NCI-H510A (cell line): ENCODE data around the gene SCARF2.
"Not testable (repeated sequence)": the region's sequence is repeated elsewhere in the genome, so short reads cannot be mapped to it uniquely, and the experiment has no call there.

Source experiments
- DNase-seq: peaks from one replicate; lab custom pipeline; 2025; lab: John Stamatoyannopoulos, UW

The SCARF2 gene

DNA sequence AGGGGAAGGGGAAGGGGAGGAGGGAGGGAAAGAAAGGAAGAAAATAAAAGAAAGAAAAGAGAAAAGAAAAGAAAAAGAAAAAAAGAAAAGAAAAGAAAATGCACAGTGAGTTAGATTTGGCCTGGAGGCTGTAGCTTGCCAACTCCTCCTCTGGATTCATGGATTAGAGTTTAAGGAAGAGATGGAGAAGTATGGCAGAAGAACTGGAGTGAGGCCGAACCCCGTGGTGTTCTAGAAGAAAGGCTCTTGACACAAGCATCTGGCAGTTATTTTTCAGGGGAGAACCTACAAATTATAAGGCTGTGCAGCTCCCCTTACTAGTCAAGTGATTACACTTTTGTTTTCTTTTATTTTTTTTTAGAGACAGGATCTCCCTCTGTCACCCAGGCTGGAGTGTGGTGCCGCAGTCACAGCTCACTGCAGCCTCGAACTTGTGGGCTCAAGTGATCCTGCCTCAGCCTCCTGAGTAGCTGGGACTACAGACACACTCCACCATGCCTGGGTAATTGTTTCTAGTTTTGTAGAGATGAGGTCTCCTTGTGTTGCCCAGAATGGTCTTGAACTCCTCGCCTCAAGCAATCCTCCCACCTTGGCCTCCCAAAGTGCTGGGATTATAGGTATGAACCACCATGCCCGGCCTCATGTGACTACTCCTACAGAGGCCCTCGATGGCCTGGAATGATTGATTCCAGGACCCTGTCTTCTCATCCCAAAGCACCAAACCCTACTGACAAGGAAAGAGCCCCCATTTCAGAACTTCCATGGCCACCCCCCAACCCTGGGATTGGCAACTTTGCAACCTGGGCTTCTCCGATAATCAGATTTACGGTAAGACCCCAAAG is 24.2 kb downstream of the SCARF2 start:
- no peak for DNase-seq

DNA sequence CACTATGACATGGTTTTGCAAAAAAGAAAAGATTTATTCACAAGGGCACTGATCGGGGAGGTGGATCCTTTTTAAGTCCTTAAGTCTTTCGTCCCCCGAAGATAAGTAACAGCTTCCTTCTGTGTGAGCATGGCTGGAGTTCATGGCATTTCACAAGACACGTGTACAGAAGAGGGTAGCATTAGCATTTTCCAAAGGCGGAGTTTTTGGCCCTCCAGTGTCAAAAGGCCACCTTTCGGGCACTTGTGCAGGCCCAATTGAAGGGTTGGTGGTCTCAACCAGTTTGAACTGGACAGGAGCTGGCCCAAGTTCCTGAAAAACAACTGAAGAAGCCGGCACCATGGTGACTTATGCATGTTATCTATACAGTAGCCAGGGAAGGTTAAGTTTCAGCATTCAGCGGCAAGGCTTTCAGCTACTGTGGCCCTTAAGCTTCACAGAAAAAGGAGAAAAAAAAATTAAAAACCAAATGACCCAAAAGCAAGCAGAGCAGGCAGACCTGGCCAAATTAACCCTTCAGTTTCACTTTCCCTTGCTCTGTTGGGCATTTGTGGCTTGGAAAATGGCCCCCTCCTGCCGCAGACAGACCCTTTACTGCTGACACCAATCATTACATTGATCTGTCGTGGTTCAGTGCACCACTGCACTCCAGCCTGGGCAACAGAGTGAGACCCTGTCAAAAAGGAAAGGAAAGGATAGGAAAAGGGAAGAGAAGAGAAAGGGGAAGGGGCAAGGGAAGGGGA is 25.0 kb downstream of the SCARF2 start:
- DNase-seq: no peak

DNA sequence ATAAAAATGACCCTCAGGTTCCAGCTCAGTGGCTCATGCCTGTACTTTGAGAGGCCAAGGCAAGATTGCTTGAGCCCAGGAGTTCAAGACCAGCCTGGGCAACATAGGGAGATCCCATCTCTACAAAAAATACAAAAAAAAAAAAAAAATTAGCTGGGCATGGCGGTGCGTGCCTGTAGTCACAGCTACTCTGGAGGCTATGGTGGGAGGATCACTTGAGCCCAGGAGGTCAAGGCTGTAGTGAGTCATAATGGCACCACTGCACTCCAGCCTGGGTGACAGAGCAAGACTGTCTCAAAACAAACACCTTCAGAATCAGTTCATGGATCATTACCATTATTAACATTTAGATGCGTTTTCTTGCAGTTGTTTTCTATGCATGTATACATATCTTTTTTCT is 28.2 kb downstream of the SCARF2 start:
- not testable (repeated sequence) for DNase-seq

DNA sequence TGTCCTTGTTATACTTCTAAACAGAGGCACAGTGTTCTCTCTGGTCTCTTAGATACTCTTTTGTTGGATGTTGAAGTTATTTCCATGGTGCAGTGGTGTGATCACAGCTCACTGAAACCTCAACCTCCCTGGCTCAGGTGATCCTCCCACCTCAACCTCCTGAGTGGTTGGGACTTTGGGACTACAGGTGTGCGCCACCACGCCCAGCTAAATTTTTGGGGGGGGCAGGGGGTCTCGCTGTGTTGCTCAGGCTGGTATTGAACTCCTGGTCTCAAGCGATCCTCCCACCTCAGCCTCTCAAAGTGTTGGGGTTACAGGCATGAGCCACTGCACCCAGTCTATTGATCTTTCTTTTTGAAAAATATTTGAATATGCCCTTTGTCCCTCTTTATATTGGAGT is 28.7 kb downstream of the SCARF2 start:
- no peak for DNase-seq

DNA sequence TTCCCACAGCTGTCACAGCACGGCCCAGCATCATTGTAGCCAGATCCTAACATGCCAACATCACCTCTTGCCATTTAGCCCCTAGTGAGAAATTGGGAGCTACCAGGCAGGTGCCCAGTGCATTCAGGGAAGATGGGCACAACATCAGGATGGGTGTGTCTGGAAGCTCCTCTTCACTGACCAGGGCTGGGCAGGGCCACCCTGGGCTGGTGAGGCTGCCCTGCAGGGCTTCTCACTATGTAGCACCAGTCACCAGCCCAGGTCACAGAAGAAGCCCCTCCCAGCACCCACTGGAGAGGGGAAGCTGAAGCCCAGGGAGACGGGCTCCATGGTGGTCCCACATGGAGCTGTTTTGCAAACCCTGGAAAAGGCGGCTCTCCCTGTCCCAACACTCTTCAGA is 29.8 kb downstream of the SCARF2 start:
- no peak for DNase-seq

DNA sequence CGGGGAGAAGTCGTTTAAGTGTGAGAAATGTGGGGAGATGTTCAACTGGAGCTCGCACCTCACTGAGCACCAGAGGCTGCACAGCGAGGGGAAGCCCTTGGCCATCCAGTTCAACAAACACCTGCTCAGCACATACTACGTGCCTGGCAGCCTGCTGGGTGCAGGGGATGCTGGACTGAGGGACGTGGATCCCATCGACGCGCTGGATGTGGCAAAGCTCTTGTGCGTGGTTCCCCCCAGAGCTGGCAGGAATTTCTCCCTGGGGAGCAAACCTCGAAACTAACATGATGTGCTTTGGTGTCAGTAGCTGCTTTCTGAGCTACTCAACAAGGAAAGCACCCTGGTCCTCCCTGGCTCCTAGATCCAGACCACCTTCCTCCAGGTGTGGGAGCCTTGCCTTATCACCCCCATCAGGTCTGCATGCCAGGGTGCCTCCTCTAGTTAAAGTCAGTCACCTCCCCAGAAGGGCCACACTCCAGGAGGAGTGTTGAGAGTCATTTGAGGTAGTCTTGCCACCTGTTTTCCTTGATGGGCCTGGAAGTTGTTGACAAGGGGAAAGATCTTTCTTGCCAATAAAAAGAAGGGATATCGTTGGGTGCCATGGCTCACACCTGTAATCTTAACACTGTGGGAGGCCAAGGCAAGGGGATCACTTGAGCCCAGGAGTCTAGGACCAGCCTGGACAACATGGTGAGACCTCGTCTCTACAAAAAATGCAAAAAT is 30.8 kb downstream of the SCARF2 start:
- DNase-seq: no peak

DNA sequence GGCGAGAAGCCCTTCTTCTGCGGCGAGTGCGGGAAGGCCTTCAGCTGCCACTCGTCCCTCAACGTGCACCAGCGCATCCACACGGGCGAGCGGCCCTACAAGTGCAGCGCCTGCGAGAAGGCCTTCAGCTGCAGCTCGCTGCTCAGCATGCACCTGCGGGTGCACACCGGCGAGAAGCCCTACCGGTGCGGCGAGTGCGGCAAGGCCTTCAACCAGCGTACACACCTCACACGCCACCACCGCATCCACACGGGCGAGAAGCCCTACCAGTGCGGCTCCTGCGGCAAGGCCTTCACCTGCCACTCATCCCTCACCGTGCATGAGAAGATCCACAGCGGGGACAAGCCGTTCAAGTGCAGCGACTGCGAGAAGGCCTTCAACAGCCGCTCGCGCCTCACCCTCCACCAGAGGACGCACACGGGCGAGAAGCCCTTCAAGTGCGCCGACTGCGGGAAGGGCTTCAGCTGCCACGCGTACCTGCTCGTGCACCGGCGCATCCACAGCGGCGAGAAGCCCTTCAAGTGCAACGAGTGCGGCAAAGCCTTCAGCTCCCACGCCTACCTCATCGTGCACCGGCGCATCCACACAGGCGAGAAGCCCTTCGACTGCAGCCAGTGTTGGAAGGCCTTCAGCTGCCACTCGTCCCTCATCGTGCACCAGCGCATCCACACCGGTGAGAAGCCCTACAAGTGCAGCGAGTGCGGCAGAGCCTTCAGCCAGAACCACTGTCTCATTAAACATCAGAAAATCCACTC is 31.5 kb downstream of the SCARF2 start:
- DNase-seq: no peak

DNA sequence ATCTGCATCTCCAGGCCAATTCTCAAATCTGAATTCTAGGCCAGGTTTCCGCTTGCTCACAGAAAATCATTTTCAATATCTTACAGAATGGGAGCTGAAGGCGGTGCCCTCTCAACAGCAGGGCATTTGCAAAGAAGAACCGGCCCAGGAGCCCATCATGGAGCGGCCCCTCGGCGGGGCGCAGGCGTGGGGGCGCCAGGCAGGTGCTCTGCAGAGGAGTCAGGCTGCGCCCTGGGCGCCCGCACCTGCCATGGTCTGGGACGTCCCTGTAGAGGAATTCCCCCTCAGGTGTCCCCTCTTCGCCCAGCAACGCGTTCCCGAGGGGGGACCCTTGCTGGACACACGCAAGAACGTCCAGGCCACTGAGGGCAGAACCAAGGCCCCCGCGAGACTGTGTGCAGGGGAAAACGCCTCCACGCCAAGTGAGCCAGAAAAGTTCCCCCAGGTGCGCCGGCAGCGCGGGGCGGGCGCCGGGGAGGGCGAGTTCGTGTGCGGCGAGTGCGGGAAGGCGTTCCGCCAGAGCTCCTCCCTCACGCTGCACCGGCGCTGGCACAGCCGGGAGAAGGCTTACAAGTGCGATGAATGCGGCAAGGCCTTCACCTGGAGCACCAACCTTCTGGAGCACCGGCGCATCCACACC is 32.2 kb downstream of the SCARF2 start:
- no peak for DNase-seq

DNA sequence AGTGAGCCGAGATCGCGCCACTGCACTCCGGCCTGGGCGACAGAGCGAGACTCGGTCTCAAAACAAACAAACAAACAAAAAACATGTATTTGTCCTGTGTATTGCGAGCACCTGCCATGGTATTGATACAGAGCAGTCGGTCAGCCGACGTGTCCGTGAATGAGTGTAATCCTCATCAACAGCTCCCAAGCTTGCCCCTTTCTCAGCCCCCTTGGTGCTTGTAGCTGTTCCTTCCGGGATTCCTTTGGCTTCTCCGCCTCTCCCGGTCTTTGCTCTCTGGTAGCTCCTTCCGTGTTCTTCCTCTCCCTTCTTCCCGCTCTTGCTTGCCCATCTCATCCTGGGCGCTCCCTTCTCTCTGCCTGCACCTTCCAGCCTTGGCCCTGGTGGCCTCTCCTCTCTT is 32.7 kb downstream of the SCARF2 start:
- DNase-seq: no peak

DNA sequence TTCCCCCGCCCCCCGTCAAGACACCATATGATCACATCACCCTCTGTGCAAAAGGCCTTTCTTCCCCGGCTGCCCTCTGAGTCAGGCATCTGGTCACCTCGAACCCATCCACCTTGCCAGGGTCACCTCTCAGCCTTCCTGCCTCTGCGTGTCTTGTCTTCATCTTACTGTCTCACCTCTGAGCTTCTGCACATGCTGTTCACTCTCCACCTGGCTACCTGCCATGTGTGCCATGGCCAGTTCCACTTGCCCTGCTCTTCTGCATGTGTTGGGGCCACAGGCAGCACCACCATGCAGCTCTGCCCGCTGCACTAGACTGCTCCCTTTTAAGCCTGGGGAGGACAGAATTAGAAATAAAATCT is 33.9 kb downstream of the SCARF2 start:
- no peak for DNase-seq

DNA sequence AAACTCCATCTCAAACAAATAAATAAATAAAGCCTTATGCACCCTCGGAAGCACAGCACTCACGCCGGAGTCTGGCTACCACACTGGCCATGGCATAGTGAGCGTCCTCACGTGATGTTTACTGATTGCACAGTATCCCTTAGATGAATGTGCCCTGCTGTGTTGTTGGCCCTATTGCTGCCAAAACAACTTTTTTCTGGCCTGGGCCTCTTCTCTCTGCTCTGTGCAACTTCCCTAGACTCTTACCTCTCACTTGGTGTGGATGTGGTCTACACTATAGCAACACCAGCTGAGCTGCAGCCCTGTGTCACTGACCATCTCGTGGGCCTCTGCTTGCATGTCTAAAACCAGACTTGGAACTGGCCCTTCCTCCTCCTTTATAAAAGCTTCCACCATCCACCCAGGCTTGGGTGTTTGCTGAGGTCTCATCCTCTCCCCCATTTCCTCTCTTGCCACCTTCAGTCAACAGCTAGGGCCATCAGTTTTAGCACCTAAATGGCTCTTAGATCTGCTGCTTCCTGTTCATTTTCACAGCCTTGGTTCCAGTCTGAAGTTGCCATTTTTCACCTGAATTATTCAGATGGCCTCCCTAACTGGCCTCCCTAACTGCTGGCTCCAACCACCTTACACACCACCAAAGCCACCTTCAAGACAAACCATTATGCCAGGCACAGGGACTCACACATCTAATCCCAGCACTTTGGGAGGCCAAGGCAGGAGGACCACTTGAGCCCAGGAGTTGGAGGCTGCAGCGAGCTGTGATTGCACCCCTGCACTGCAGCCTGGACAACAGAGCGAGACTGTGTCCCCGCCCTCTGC is 34.5 kb downstream of the SCARF2 start:
- DNase-seq: no peak

DNA sequence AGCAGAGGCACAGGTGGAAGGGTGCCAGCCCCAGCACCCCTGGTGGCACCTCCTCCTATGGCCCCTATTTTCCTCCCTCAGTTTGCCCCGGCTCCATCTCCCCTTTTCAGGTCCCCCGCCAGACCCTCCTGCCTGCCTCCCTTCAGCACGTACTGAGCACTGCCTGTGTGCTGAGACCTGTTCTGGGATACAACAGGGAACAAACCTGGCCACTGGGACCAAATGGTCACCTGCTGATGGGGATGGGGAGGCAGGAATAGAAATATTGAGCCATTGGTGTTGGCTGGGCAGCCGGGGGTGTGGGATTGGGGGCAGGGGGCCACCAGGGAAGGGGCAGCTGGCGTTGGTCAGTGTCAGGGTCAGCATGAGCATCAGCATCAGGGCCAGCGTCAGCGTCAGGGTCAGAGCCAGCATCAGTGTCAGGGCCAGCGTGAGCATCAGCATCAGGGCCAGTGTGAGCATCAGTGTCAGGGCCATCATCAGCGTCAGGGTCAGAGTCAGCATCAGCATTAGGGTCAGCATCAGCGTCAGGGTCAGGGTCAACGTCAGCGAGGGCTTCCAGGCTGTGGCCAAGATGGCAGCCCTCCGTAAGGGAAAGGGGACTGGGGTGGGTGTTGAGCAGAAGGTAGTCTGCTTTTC is 36.1 kb downstream of the SCARF2 start:
- DNase-seq: no peak

DNA sequence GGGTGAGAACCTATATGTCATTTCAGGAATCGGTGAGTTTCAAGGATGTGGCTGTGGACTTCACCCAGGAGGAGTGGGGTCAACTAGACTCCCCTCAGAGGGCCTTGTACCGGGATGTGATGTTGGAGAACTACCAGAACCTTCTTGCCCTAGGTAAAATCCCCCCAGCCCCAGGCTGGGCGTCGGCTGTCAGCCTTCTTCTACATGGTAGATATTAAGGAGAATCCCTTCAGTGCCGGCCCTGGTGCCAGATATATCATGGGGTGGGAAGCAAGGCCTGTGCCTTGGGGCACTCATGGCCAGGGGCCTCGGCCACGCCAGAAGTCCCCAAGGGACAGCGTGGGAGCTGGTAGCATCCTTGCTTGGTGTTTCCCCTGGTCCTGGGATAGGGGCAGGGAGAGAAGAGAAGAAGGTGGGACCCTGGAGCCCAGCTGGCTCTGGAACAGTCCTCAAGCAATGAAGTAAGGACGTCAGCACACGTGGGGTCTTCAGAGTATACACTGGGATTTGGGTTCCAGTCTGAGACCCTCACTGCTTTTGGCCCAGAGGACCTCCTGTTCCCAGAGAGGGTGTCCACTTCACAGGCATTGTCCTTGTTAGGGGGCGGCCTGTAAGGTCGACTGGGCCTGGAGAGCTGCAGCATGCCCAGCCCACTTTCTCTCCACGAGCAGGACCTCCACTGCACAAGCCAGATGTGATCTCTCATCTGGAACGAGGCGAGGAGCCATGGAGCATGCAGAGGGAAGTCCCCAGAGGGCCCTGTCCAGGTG is 36.8 kb downstream of the SCARF2 start:
- no peak for DNase-seq

DNA sequence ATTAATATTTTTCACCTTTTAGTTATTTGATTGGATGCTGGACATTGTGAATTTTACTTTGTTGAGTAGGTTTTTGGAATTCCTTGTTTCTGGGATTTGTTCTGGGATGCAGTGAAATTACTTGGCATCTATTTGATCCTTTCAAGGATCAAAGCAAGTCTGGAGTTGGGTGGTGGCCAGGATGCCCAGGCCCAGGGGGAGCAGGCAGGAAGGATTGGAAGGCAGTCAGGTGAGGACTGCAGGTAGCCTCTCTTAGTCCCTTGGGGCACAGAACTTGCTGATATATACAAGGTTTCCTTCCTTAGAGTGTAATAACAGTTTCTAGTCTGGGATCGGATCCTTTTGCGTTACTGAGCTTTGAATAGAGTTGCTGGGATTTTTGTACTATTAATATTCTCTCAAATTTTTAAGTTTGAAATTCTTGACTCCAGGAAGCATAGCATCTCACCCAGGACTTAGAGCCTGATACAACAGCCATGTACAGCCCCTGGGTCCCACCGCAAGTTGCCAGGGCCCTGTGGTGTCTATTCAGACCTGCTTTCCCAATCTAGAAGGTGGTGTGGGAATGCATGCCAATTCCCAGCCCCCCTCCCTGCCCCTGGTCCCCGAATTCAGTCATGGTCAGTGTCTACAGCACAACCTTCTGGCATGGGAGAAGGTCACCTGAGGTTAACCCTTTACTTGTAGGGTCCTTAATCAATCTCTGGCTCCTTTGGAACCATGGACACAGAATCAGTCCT is 37.6 kb downstream of the SCARF2 start:
- DNase-seq: no peak

DNA sequence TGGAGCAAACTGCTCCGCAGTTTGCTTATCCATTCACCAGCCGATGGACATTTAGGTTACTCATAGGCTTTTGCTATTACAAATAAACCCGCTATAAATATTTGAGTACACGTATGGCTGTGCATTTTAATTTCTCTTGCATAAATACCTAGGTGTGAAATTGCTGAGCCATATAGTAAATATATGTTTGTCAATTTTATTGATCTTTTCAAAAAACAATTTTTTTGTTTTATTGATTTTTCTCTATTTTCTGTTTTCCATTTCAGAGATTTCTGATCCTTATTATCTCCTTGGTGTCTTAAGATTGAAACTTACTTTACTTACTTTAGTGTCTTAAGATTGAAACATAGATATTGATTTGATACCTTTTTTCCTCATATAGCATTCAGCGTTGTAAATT is 39.2 kb downstream of the SCARF2 start:
- DNase-seq: no peak

DNA sequence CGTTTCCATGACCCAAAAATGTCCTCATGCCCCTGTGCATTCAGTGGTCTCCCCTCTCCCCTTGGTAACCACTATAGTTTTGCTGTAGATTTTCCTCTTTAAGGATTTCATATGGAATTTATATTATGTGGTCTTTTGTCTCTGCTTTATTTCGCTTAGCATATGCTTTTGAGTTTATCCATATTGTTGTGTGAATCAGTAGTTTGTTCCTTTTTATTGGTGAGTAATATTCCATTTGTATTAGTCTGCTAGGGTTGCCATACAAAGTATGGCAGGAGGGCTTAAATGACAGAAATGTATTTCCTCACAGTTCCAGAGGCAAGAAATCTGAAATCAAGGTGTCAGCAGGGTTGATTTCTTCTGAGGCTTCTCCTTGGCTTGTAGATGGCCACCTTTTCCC is 40.1 kb downstream of the SCARF2 start:
- DNase-seq: no peak

DNA sequence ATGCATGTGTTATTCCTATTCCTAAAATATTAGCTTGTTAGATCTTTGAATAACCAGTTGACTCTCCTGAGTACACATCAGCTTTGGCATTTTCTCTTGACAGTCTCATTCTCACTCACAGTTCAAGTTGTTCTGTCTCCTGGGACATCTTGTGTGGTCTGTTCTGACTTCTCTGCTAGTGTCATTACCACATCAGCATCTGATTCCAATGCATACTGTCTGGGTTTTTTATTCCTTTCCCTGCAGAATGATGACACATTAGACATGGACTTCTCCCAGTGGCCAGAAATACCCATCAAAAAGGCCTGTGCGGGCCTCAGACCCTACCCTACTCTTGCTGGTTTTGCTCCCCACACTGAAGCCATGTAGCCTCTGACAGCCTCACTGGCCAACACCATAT is 41.0 kb downstream of the SCARF2 start:
- DNase-seq: no peak

DNA sequence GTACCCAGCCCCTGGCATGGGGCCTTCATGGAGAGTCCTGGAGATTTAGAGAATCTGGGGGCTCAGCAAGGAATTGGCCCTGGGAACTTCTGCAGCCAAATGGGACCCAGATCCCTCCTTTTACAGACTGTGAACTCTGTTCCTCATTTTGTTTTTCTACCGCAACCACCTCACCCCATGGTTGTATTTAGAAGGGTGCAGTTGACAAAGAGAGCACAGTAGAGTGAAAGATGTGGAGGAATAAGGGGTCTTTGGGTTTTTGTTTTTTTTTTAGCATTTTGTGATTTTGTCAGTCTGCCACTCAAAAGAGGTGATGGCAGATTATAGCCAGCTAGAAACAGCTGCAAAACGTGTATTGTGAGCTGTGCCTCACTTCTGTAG is 41.7 kb downstream of the SCARF2 start:
- no peak for DNase-seq
